Activated CD4-positive, alpha-beta T cell treated with anti-CD3 and anti-CD28 coated beads for 36 hours (primary cell): Measurements from ENCODE around the gene TULP4. TPM values are rescaled to one million over a fixed set of nuclear protein-coding genes. Genes with fewer than 3 reads are reported as not detected.

Experiments
- ATAC-seq: fragments of 200-7000 bp; cut with Tn5 transposase; one replicate; pipeline ENCODE4 v1.10.0; 2021; ENCODE audit warnings: mild to moderate bottlenecking, moderate library complexity
- CTCF ChIA-PET: fragments of 350-600 bp; sonication (Branson Sonifier 250); formaldehyde crosslinking; loops from one replicate; lab custom pipeline; 2021; ENCODE audit warnings: antibody characterized with exemption; lab: Charles Lee
- POLR2A ChIA-PET: fragments of 350-600 bp; sonication (Branson Sonifier 250); formaldehyde crosslinking; loops from one replicate; lab custom pipeline; 2021; ENCODE audit warnings: antibody characterized with exemption, inconsistent platforms; lab: Charles Lee
- DNase-seq: peaks from one replicate; pipeline ENCODE4 v3.0.0-alpha.2; 2020
- H3K27ac Mint-ChIP-seq: one replicate; pipeline ENCODE4 v1.8.0; 2021; ENCODE audit warnings: mixed read lengths
- H3K27me3 Mint-ChIP-seq: one replicate; pipeline ENCODE4 v1.8.0; 2021; ENCODE audit warnings: mixed read lengths
- H3K36me3 Mint-ChIP-seq: one replicate; pipeline ENCODE4 v1.8.0; 2021; ENCODE audit warnings: low read depth, mixed read lengths
- H3K4me1 Mint-ChIP-seq: one replicate; pipeline ENCODE4 v1.8.0; 2021; ENCODE audit warnings: mixed read lengths
- H3K4me3 Mint-ChIP-seq: one replicate; pipeline ENCODE4 v1.8.0; 2021; ENCODE audit warnings: mild to moderate bottlenecking, moderate library complexity, mixed read lengths
- H3K9me3 Mint-ChIP-seq: one replicate; pipeline ENCODE4 v1.8.0; 2021; ENCODE audit warnings: low read depth, mixed read lengths
- intact Hi-C, 2 experiments: fragments of 100-400 bp; cut with DNase I in 1 of 2; cut with micrococcal nuclease in 1 of 2; formaldehyde crosslinking; loops; one replicate each; pipeline versions ENCODE4 v1.14.2 to v1.15.1; 2022 to 2024; cut with DNase I, micrococcal nuclease
- total RNA-seq, 2 experiments: library from RNA; stranded (reverse); gene quantifications; one replicate each; pipeline ENCODE4 v1.2.3, GENCODE V29; 2021

TULP4 gene, protein sequence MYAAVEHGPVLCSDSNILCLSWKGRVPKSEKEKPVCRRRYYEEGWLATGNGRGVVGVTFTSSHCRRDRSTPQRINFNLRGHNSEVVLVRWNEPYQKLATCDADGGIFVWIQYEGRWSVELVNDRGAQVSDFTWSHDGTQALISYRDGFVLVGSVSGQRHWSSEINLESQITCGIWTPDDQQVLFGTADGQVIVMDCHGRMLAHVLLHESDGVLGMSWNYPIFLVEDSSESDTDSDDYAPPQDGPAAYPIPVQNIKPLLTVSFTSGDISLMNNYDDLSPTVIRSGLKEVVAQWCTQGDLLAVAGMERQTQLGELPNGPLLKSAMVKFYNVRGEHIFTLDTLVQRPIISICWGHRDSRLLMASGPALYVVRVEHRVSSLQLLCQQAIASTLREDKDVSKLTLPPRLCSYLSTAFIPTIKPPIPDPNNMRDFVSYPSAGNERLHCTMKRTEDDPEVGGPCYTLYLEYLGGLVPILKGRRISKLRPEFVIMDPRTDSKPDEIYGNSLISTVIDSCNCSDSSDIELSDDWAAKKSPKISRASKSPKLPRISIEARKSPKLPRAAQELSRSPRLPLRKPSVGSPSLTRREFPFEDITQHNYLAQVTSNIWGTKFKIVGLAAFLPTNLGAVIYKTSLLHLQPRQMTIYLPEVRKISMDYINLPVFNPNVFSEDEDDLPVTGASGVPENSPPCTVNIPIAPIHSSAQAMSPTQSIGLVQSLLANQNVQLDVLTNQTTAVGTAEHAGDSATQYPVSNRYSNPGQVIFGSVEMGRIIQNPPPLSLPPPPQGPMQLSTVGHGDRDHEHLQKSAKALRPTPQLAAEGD (N-terminal part only)
- total RNA-seq: 10 to 100 TPM; 11.8 to 14.3 TPM

DNA sequence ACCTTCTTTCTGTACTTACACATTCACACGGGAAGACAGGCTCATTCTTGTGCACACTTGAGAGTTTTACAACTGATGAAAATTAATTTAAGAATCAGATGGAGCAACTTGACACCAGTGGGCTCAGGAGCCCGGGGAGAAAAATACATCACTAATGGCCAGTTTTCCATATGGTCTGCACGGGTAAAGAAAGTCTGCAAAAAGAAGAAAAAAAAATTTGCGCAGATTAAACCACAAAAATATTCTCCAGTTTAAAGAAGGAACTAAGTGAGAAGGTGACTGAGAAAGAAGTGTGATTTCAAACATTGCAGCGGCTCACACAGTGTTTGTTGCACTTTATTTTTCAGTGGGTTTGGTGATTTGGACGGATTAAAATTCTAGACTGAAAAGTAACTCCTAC lies at the start of gene TULP4:
Gene TULP4, plus strand, starts transcription at position 301 of the 400 bp plus-strand sequence. CDS start 1,552 bp downstream, outside the sequence.
- no peak for ATAC-seq
- POLR2A ChIA-PET: no interaction called here
- no peak for DNase-seq
- H3K4me3 Mint-ChIP-seq: no peak within 1 kb of the TSS
- no peak within 1 kb of the TSS for H3K27ac Mint-ChIP-seq
- intact Hi-C loops: no loop called here
- H3K4me1 Mint-ChIP-seq: peaks cover 8% of the 10 kb centered on the region
- H3K36me3 Mint-ChIP-seq: peaks cover 35% of the 10 kb centered on the region
- peaks cover 4% of the 10 kb centered on the region for H3K9me3 Mint-ChIP-seq
- CTCF ChIA-PET: no interaction called here
- H3K27me3 Mint-ChIP-seq: no peaks in the 10 kb centered on the region

DNA sequence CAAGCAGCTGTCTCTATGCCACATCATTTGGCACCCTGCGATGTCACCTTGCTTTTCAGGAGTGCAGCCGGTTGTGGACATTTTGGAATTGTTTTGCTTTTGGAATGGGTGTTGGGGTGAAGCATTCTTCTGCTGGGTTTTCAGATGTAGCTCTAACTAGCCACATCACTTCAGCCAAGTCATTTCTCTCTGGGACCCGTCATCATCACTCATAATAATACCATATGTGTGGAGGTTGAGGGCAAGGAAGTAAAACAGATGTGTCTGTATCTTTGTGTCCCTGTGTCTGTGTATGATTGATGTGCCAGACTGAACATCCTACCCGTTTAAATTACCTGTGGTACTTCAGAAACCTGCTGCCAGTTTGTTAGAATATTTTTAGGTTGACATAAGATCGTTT lies 49.5 kb upstream of the TULP4 start:
- CTCF ChIA-PET: interaction anchor here (0.6 to 1.0 kb wide), 3 partner anchors 9 to 1340 kb away, joined by 3 read pairs; no protein-coding TSS in a partner anchor
- Mint-ChIP-seq H3K4me3 (no peak overlapping the region), H3K27ac (no peak overlapping the region), H3K4me1 (peaks cover 13% of the 10 kb centered on the region), H3K36me3 (peaks cover 2% of the 10 kb centered on the region), H3K27me3 (no peaks in the 10 kb centered on the region), H3K9me3 (no peaks in the 10 kb centered on the region)
- intact Hi-C loops: no loop called here
- peak; percentile 16 for DNase-seq
- peak; percentile 84 for ATAC-seq
- POLR2A ChIA-PET: interaction anchor here (0.5 kb wide), 1 partner anchor 14 kb away, joined by 3 read pairs; no protein-coding TSS in a partner anchor

DNA sequence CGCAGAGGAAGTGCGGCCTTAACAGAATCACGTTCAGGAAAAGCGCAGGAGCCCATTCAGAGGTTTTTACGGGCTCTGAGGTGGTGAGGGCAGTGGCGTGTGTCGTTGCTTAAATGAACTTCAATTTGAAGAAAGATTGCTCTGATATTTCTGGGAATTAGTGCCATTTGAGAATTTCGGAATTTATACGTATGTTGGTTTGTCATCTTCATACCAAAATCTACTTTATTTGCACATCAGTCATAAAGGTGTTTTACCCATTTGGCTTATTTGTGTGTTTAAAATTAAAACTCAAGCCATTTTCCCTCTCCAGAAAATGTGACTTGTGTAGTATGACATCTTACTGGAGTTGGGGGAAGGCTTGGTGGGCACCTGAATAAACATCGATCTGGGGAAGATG lies 48.1 kb upstream of the TULP4 start:
- POLR2A ChIA-PET: no interaction called here
- Mint-ChIP-seq H3K9me3 (no peaks in the 10 kb centered on the region), H3K4me1 (peaks cover 11% of the 10 kb centered on the region), H3K27me3 (no peaks in the 10 kb centered on the region), H3K27ac (no peak overlapping the region), H3K4me3 (no peak overlapping the region), H3K36me3 (peaks cover 2% of the 10 kb centered on the region)
- CTCF ChIA-PET: no interaction called here
- intact Hi-C loops: no loop called here
- DNase-seq (no peak), ATAC-seq (no peak)

DNA sequence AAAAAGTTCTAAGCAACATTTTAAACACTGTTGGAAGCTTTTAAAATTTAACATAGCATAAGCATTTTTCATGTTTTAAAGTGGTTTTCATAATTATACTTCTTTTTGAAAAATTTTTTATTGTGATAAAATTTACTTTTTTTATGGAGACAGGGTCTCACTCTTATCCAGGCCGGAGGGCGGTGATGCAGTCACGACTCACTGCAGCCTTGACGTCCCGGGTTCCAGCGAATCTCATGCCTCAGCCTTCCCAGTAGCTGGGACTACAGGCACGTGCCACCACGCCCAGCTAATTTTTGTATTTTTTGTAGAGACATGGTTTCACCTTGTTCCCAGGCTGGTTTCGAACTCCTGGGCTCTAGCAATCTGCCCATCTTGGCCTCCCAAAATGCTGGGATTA lies 46.1 kb upstream of the TULP4 start:
- ChIA-PET POLR2A (no interaction called here), CTCF (interaction anchor here (0.9 to 1.6 kb wide), 4 partner anchors 13 to 45 kb away, joined by 3 to 4 read pairs (median 4); no protein-coding TSS in a partner anchor)
- H3K27ac Mint-ChIP-seq: no peak overlapping the region
- H3K27me3 Mint-ChIP-seq: no peaks in the 10 kb centered on the region
- no peaks in the 10 kb centered on the region for H3K9me3 Mint-ChIP-seq
- intact Hi-C loops: loop anchor here in 1 of 2 experiments (5.0 kb wide), 1 partner anchor 34 kb away; no protein-coding TSS in a partner anchor
- ATAC-seq (no peak), DNase-seq (no peak)
- H3K4me3 Mint-ChIP-seq: no peak overlapping the region
- peaks cover 22% of the 10 kb centered on the region for H3K4me1 Mint-ChIP-seq
- H3K36me3 Mint-ChIP-seq: peaks cover 2% of the 10 kb centered on the region

DNA sequence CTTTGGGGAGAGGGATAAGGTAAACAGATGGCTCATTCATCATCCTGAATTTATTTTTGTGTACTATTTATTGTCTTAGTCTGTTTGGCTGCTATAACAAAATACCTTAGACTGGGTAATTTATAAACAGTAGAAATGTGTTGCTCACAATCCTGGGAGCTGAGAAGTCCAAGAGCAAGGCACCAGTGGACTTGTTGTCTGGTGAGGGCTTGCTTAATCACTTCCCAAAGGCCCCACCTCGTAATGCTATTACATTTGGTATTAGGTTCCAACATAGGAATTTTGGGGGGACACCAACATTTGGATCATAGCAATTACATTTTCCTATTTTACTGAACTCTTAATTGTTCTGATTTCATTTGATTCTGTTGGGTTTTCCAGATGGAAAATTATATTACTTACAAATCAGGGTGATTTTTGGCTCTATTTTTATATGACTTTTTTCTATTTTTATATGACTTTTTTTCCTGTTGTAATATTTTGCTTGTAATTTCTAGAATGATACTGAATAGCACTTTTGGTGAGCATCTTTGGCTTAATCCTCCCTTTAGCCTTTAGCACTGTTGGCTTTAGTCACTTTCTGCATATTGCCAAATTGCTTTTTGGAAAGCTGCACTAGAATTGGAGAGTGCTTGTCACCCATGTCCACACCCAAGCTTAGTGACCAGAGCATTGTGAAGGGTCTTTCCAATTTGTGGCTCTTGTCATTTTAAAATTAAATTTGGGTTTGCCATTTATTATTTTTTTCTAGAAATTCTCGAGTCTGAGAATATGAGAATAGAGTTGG lies 43.7 kb upstream of the TULP4 start:
- DNase-seq (no peak), ATAC-seq (no peak)
- ChIA-PET CTCF (interaction anchor here (0.6 kb wide), 1 partner anchor 242 kb away, joined by 3 read pairs; no protein-coding TSS in a partner anchor), POLR2A (no interaction called here)
- Mint-ChIP-seq H3K9me3 (no peaks in the 10 kb centered on the region), H3K27ac (no peak overlapping the region), H3K27me3 (no peaks in the 10 kb centered on the region), H3K4me3 (no peak overlapping the region), H3K4me1 (peaks cover 29% of the 10 kb centered on the region), H3K36me3 (peaks cover 7% of the 10 kb centered on the region)
- intact Hi-C loops: loop anchor here in 1 of 2 experiments (5.0 kb wide), 1 partner anchor 36 kb away; no protein-coding TSS in a partner anchor

DNA sequence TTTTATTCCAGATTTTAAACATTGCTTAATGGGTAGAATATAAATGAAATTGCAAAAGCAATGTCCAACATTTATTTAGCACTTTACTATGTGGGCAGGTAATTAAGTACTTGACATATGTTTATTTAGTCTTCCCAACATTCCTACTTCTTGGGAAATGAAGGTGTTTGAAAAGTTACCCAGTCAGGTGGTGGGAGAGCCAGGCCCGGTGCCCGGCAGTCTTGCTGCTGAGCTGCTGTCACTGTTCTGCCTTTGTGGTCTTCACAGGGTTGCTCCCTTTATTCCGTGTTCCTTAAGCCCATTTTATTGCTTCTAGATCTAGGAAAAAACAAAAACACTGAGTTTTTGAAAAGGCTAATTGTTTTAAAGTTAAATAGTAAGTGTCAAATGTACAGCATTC lies 42.6 kb upstream of the TULP4 start:
- ChIA-PET POLR2A (no interaction called here), CTCF (no interaction called here)
- no peak overlapping the region for H3K4me3 Mint-ChIP-seq
- H3K36me3 Mint-ChIP-seq: peaks cover 9% of the 10 kb centered on the region
- ATAC-seq (no peak), DNase-seq (no peak)
- peaks cover 29% of the 10 kb centered on the region for H3K4me1 Mint-ChIP-seq
- H3K27me3 Mint-ChIP-seq: no peaks in the 10 kb centered on the region
- H3K27ac Mint-ChIP-seq: no peak overlapping the region
- intact Hi-C loops: loop anchor here (2.0 to 5.0 kb wide), 3 partner anchors 21 to 375 kb away; partner anchors contain the start of gene DYNLT1 (in 1 of the 2)
- no peaks in the 10 kb centered on the region for H3K9me3 Mint-ChIP-seq

DNA sequence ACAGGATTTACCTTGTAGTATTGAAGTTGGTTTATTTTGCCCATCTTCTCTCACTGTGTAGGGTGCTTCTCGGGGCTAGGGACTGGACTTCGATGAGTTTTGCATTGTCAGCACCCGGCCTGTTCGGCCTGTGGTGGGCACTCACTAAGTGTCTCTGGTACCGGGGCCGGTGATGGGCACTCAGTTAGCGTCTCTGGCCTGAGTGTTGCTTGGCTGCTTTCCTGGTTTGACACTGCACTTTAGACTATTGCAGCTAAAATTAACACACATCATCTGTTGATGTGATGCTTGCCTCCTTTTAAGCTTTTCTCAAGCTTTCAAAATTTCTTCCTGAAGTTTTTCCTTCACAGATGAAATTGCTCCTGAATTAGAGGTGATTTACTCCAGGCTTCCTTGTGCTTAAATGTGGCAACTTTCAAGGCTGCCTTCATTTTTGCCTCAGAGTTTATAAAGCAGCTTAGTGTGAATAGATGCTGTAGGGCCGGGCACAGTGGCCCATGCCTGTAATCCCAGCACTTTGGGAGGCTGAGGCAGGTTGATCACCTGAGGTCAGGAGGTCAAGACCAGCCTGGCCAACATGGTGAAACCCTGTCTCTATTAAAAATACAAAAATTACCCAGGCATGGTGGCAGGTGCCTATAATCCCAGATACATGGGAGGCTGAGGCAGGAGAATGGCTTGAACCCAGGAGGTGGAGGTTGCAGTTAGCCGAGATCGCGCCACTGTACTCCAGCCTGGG lies 41.7 kb upstream of the TULP4 start:
- CTCF ChIA-PET: interaction anchor here (0.6 to 1.9 kb wide), 4 partner anchors 12 to 226 kb away, joined by 3 to 6 read pairs (median 4); no protein-coding TSS in a partner anchor
- Mint-ChIP-seq H3K36me3 (peaks cover 15% of the 10 kb centered on the region), H3K4me1 (peaks cover 29% of the 10 kb centered on the region), H3K9me3 (no peaks in the 10 kb centered on the region), H3K27me3 (no peaks in the 10 kb centered on the region), H3K27ac (no peak overlapping the region), H3K4me3 (peak overlapping the region; percentile 15)
- DNase-seq (peak; percentile 45), ATAC-seq (no peak)
- intact Hi-C loops: loop anchor here (1.0 to 2.0 kb wide), 5 partner anchors 20 to 374 kb away; partner anchors contain the start of genes DYNLT1 (in 1 of the 2) and TMEM181 (in 1 of the 2)
- POLR2A ChIA-PET: interaction anchor here (0.6 to 0.8 kb wide), 2 partner anchors 8 to 90 kb away, joined by 3 to 7 read pairs; no protein-coding TSS in a partner anchor

DNA sequence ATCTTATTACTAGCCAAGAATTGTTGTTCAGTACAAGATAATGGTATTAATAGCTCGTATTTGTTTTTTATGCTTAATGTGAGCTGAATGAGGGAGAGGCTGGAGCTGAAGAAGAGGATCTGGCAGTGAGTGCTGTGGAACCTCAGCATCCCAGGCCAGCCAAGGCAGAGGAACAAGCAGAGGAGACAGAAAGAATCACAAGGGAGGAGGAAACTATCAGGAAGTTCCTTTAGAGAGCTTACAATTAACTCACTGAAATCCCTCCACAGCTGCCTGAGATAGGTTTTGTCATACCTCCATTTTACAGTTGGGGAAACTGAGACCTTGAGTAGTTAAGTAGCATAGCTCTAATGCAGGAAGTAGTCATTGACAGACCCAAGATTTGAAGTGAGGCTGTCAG lies 39.9 kb upstream of the TULP4 start:
- Mint-ChIP-seq H3K4me3 (no peak overlapping the region), H3K9me3 (no peaks in the 10 kb centered on the region), H3K27ac (no peak overlapping the region), H3K4me1 (peaks cover 29% of the 10 kb centered on the region), H3K36me3 (peaks cover 15% of the 10 kb centered on the region), H3K27me3 (no peaks in the 10 kb centered on the region)
- intact Hi-C loops: no loop called here
- CTCF ChIA-PET: interaction anchor here (0.6 to 1.9 kb wide), 6 partner anchors 9 to 89 kb away, joined by 3 to 6 read pairs (median 3); no protein-coding TSS in a partner anchor
- POLR2A ChIA-PET: no interaction called here
- DNase-seq (no peak), ATAC-seq (no peak)

DNA sequence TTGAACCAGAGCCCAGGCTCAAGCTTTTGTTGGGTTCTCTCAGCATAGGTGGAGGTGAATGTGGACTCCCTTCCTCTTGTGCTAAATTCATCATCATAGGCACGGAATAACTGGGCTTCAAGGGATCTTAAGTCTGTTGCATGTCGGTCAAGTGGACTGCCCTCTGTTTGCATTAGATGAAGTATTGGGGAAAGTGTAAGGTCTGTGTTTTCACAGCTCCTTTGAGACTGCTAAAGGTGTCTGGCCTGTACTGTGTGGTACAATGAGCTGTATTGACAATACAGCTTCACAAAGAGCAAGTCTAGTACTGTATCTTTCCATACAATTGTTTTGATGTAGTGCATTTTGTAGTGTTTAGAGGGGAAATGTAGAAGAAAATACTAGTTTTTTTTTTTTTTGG lies 34.3 kb upstream of the TULP4 start:
- Mint-ChIP-seq H3K27ac (no peak overlapping the region), H3K9me3 (no peaks in the 10 kb centered on the region), H3K4me1 (peaks cover 2% of the 10 kb centered on the region), H3K4me3 (no peak overlapping the region), H3K27me3 (no peaks in the 10 kb centered on the region), H3K36me3 (peaks cover 13% of the 10 kb centered on the region)
- ATAC-seq (no peak), DNase-seq (no peak)
- intact Hi-C loops: no loop called here
- CTCF ChIA-PET: interaction anchor here (0.6 to 1.3 kb wide), 4 partner anchors 10 to 1746 kb away, joined by 3 to 5 read pairs (median 3); no protein-coding TSS in a partner anchor
- POLR2A ChIA-PET: no interaction called here

DNA sequence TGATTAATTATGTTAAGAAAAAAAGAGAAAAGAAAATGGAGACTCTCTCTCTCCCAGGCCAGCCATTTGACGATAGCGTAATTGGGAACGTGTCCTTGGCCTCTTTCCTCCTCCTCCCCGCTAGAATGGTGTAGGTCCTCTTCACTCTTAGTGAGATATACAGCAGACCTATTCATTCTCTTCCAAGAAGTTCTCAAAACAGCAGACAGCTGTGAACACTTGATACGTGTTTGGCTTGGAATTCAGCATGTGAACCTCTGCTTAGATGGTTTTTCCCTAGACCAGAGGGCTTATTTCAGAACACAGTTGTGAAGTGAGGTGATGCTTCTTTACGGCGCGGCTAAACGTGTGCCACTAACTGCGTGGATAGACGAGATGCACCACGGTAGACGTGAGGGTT lies 32.6 kb upstream of the TULP4 start:
- ATAC-seq (no peak), DNase-seq (no peak)
- H3K27me3 Mint-ChIP-seq: no peaks in the 10 kb centered on the region
- no peaks in the 10 kb centered on the region for H3K9me3 Mint-ChIP-seq
- H3K4me1 Mint-ChIP-seq: peaks cover 16% of the 10 kb centered on the region
- no peak overlapping the region for H3K27ac Mint-ChIP-seq
- CTCF ChIA-PET: no interaction called here
- intact Hi-C loops: no loop called here
- peaks cover 6% of the 10 kb centered on the region for H3K36me3 Mint-ChIP-seq
- POLR2A ChIA-PET: no interaction called here
- H3K4me3 Mint-ChIP-seq: no peak overlapping the region
